Transverse colon (tissue), 4 donors: ENCODE measurements around the gene EGLN1. TPM values are rescaled to one million over a fixed set of nuclear protein-coding genes. Genes with fewer than 3 reads are reported as not detected.
A peak's percentile ranks its signal among the peaks of the same experiment; 100 is the strongest.

Experiments
- DNase-seq: peaks from one replicate; pipeline ENCODE4 v3.0.0-alpha.2; 2019
- H3K27ac ChIP-seq, 4 donors: fragments of 200-600 bp; sonication (generic); 2 replicates each; pipeline ENCODE4 v1.5.1; 2016 to 2018; ENCODE audit warnings: inconsistent platforms in 4 of 4
- H3K27me3 ChIP-seq: fragments of 200-600 bp; sonication (generic); 2 replicates; pipeline ENCODE4 v1.5.1; 2017; ENCODE audit warnings: inconsistent platforms
- H3K36me3 ChIP-seq, 4 donors: fragments of 200-600 bp; sonication (generic); 2 replicates each; pipeline ENCODE4 v1.5.1; 2017 to 2019; ENCODE audit warnings: inconsistent platforms in 4 of 4
- H3K4me1 ChIP-seq, 4 donors: fragments of 200-600 bp; sonication (generic); 2 replicates each; pipeline ENCODE4 v1.5.1; 2017 to 2020; ENCODE audit warnings: inconsistent platforms in 4 of 4
- H3K4me3 ChIP-seq, 4 donors: fragments of 200-600 bp; sonication (generic); 1 replicate in 1 of 4; 2 replicates in 3 of 4; pipeline versions ENCODE4 v1.5.1 to v1.6.1; 2017 to 2019; ENCODE audit warnings: inconsistent platforms in 4 of 4
- H3K9me3 ChIP-seq, 2 donors: fragments of 200-600 bp; sonication (generic); 2 replicates each; pipeline ENCODE4 v1.5.1; 2017 to 2019; ENCODE audit warnings: inconsistent platforms in 2 of 2
- EP300 ChIP-seq: sonication (generic); formaldehyde crosslinking; IDR thresholded peaks from one replicate; pipeline ENCODE4 v1.6.1; 2017; ENCODE audit warnings: antibody characterized with exemption, low read depth
- POLR2A ChIP-seq: fragments of 450-650 bp; IDR thresholded peaks from one replicate; pipeline ENCODE4 v1.6.1; 2016; ENCODE audit warnings: antibody characterized with exemption, mild to moderate bottlenecking, moderate library complexity
- POLR2AphosphoS5 ChIP-seq, 3 donors: sonication (generic); formaldehyde crosslinking; IDR thresholded peaks; one replicate each; pipeline ENCODE4 v1.6.1; 2016; ENCODE audit warnings: antibody characterized with exemption in 3 of 3
- WGBS, 2 donors: methylation state at CpG; one replicate each; pipeline ENCODE4 v1.1.5; 2018; ENCODE audit warnings: low coverage in 1 of 2; 5-methylcytosine and 5-hydroxymethylcytosine counted together
- in situ Hi-C, 4 donors: fragments of 200-750 bp; cut with MboI; loops; one replicate each; pipeline versions ENCODE4 v1.15.0 to v1.15.1; 2017; ENCODE audit warnings: low sequenced_read_pairs in 3 of 4, low pct_ligation_motif_present in 1 of 4, low pct_unique_long_range_greater_than_20kb in 1 of 4
- intact Hi-C: fragments of 100-400 bp; cut with DNase I; formaldehyde crosslinking; loops from one replicate; pipeline ENCODE4 v1.15.1; 2023; ENCODE audit warnings: low total_unique reads
- total RNA-seq, 4 donors: library from RNA; depleted of rRNA; stranded (reverse); fragments of >200 nt; gene quantifications; one replicate each; pipeline ENCODE4 v1.1.0, GENCODE V29; 2016
- TF ChIP-seq, protein P1 (sequence below), 5 experiments: fragments of 200-600 bp in 3 of 5; fragments of 450-650 bp in 2 of 5; sonication (generic) in 3 of 5; IDR thresholded peaks; 1 replicate in 2 of 5; 2 replicates in 3 of 5; pipeline ENCODE4 v1.5.1; 2016 to 2017; ENCODE audit warnings: antibody characterized with exemption in 5 of 5, inconsistent platforms in 3 of 5, mild to moderate bottlenecking in 2 of 5, moderate library complexity in 1 of 5

EGLN1 gene
- total RNA-seq, 4 donors from 2014 or later = 40.2 to 69.2 (median 51.7) TPM

DNA sequence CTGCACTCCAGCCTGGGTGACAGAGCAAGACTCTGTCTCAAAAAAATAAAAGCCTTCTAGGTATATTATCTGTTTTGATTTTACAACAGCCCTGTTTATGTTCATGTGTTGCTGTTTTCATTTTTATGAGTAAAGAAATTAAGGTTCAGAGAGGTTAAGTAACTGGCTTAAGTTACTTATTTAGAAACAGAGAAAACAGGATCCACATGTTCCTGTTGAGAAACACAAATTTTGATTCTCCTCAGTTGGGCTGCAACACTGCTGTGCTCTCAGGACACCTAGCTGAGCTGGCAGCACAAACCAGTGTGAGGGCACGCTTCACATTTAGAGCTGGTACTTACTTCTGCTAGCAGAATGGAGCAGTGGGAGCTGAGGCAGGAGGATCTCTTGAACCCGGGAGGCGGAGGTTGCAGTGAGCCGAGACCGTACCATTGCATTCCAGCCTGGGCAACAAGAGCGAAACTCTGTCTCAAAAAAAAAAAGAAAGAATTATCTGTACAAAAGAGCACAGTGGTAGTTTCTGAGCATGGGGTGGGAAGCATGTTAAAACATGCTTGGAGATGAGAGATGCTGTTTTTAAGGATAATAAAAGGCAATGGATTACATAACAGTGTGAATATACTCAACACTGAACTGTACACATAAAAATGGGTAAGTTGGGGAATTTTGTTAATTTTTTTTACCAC, 81.6 kb downstream of the EGLN1 start:
- intact Hi-C loops (no loop called here), in situ Hi-C loops (loop anchor here in 1 of 4 donors (10.0 kb wide), 1 partner anchor 264 kb away; no protein-coding TSS in a partner anchor)
- no peak for DNase-seq
- Histone ChIP-seq H3K4me3 (no peak overlapping the region), H3K27me3 (no peaks in the 10 kb centered on the region), H3K9me3 (no peaks in the 10 kb centered on the region), H3K27ac (no peak overlapping the region), H3K4me1 (peaks cover 5 to 35% (median 26%) of the 10 kb centered on the region in 4 donors), H3K36me3 (no peaks in the 10 kb centered on the region)
- TF ChIP-seq POLR2AphosphoS5 (IDR thresholded peaks at IDR 0.05) (no peak), EP300 (no peak), POLR2A (no peak)
- TF ChIP-seq, protein P1, sequence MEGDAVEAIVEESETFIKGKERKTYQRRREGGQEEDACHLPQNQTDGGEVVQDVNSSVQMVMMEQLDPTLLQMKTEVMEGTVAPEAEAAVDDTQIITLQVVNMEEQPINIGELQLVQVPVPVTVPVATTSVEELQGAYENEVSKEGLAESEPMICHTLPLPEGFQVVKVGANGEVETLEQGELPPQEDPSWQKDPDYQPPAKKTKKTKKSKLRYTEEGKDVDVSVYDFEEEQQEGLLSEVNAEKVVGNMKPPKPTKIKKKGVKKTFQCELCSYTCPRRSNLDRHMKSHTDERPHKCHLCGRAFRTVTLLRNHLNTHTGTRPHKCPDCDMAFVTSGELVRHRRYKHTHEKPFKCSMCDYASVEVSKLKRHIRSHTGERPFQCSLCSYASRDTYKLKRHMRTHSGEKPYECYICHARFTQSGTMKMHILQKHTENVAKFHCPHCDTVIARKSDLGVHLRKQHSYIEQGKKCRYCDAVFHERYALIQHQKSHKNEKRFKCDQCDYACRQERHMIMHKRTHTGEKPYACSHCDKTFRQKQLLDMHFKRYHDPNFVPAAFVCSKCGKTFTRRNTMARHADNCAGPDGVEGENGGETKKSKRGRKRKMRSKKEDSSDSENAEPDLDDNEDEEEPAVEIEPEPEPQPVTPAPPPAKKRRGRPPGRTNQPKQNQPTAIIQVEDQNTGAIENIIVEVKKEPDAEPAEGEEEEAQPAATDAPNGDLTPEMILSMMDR (IDR thresholded peaks at IDR 0.05) = no peak
- WGBS, 2 donors = 80 to 98% methylated on average over 1 to 6 of the region's 6 CpGs

DNA sequence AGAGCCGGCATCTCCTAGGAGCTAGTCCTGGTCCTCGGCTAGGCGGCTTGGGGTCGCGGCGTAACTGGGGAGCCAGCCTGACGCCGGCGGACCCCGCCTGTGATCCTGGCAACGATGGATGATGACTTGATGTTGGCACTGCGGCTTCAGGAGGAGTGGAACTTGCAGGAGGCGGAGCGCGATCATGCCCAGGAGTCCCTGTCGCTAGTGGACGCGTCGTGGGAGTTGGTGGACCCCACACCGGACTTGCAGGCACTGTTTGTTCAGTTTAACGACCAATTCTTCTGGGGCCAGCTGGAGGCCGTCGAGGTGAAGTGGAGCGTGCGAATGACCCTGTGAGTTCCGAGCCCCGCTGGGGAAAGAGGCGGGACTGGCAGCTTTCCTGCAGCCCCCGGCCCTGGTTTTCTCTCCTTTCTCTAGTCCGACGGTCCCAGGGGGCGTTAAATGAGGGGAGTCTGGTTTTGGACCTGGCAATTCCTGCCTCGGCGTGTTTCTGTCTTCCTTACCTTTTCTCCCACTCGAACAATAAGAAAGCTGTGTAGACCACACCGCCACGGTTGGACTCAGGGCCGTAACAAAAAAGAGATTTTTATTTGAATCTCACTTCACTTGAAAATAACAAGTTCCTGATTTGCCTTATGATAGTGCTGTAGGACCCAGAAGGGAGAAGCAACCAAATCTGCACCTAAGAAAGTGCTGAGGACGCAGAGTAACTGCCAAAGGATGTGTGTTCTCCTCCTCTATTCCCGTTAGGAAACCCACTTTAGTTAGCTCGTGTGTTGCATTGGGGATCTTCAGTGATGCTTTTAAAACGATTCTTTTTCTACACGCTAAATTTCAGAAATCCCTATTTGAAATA, 83.6 kb downstream of the EGLN1 start, which contains the start of gene SPRTN:
TSS of gene SPRTN (plus strand) at position 24 of the 859 bp plus-strand sequence. CDS start at position 115, 91 bp downstream.
- peak within 1 kb of the TSS; percentile 94 to 99 (median 95) for H3K27ac ChIP-seq
- peaks cover 21 to 55% (median 46%) of the 10 kb centered on the region in 4 donors for H3K4me1 ChIP-seq
- intact Hi-C loops (no loop called here), in situ Hi-C loops (no loop called here)
- DNase-seq = no peak
- no peaks in the 10 kb centered on the region for H3K27me3 ChIP-seq
- TF ChIP-seq POLR2A (no peak), POLR2AphosphoS5 (IDR thresholded peaks at IDR 0.05) (peak in 2 of 3 donors; percentile 3 to 28)
- H3K4me3 ChIP-seq = peak within 1 kb of the TSS; percentile 48 to 94 (median 84)
- WGBS, 2 donors = 0 to 2% methylated on average over 9 to 28 of the region's 43 CpGs
- no peaks in the 10 kb centered on the region for H3K9me3 ChIP-seq
- no peaks in the 10 kb centered on the region for H3K36me3 ChIP-seq

DNA sequence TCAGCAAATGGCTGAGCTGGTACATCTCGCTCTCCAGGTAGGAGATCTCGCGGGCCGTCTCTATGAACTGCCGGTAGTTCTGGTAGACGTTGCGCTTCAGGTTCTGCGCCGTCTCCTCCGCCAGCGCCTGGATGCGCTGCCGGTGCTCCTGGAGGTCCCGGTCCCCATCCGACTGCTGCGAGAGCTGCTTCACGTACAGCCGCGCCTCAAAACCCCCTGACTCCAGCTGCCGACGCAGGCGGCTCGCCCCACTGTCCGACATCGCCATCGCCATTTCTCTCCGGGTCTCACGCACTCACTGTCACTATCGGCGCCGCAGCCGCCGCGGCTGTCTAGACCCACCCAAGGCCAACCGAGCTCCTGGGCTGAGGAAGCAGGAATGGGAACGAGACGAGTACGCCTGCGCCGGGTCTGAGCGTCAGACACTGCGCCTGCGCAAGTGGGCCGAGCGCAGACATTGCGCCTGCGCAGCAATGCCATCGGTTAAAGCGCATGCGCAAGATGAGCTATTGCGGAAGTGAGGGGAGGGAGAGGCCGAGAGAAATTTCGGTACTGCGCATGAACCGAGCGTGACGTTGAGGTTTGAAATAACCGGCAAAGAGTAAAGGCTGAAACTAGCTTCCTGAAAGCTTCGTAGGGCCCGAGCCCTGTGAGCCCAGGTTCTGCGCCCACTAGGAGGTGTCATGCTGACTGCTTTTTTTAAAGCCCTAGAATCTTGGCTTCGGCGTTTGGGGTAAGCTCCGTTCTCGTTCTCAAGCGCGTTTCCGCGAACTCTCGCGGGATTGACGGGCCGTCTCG, 84.4 kb downstream of the EGLN1 start, which contains the start of gene EXOC8:
TSS of gene EXOC8 (minus strand) at position 381 of the 798 bp plus-strand sequence. CDS start at position 274, 107 bp downstream.
- Histone ChIP-seq H3K4me3 (peak within 1 kb of the TSS; percentile 48 to 94 (median 84)), H3K4me1 (peaks cover 22 to 63% (median 51%) of the 10 kb centered on the region in 4 donors), H3K27ac (peak within 1 kb of the TSS; percentile 94 to 99 (median 95)), H3K9me3 (no peaks in the 10 kb centered on the region), H3K27me3 (no peaks in the 10 kb centered on the region), H3K36me3 (no peaks in the 10 kb centered on the region)
- intact Hi-C loops (no loop called here), in situ Hi-C loops (no loop called here)
- TF ChIP-seq POLR2AphosphoS5 (IDR thresholded peaks at IDR 0.05) (peak; percentile 95 to 97 (median 97)), POLR2A (peak; percentile 94), EP300 (no peak)
- TF ChIP-seq, protein P1 (IDR thresholded peaks at IDR 0.05) = peak in 1 of 5 experiments; percentile 6
- WGBS, 2 donors = 0% methylated on average over 29 of the region's 74 CpGs; no CpG with 5 or more reads in 1 of the 2 donors
- peak; percentile 98 for DNase-seq

- DNase-seq = no peak
- WGBS, 2 donors = 0% methylated on average over 26 of the region's 32 CpGs; no CpG with 5 or more reads in 1 of the 2 donors
Measured at GRCh38 chr1:231337043-231337471, 85.0 kb downstream of the EGLN1 start.

More at GRCh38 chr1:231337043-231337471, 85.0 kb downstream of the EGLN1 start:
- TF ChIP-seq EP300 = no peak
- TF ChIP-seq, protein P1 (IDR thresholded peaks at IDR 0.05) = no peak
- no peak for TF ChIP-seq POLR2AphosphoS5 (IDR thresholded peaks at IDR 0.05)
- no peak for TF ChIP-seq POLR2A
- Histone ChIP-seq H3K4me1 (peaks cover 22 to 63% (median 51%) of the 10 kb centered on the region in 4 donors), H3K9me3 (no peaks in the 10 kb centered on the region), H3K4me3 (peak overlapping the region; percentile 48 to 94 (median 84)), H3K27me3 (no peaks in the 10 kb centered on the region), H3K36me3 (no peaks in the 10 kb centered on the region), H3K27ac (peak overlapping the region; percentile 94 to 99 (median 95))
- intact Hi-C loops (no loop called here), in situ Hi-C loops (no loop called here)
